ENCODE measurements around the gene CADM4. TPM values are rescaled to one million over a fixed set of nuclear protein-coding genes. Genes with fewer than 3 reads are reported as not detected.

CADM4 gene
- total and polyA plus RNA-seq, 9 donors, result 6.7 to 27.1 (median 12.6) TPM

DNA sequence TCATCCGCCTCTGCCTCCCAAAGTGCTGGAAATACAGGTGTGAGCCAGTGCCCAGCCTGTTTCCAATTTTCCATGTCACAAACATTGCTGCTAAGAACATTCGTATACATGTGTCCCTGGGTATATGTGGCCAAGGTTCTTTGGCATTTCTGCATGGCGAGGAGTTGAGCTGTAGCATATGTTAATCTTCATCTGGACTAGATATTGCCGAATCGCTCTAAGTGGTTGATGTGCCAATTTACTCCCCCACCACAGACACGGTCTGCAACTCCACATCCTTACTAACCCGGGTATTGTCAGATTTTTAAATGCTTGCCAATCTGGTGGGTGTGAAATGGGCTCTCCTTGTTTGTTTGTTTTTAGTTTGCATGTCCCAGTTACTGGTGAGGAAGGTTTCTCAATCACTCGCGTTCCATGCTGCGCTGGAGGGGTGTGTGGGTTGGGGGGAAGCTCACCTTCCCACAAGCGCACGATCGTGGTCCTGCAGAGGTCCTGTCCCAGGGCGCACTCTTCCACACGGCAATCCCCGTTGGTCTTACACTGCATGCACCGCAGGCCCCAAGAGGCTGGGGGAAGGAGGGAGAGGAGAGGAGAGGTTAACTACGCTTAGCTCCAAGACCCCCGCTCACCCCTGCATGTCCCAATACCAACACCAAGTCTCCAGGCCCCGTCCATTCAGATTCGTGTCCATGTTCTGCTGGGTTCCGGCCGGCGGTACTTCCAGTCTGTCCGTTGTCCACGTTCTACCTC is 27.7 kb upstream of the CADM4 start:
- Histone ChIP-seq H3K27ac (ENCODE audit: low read length) (peak overlapping the region; percentile 91), H3K9me3 (replicated peaks; ENCODE audit: control insufficient read depth, low read depth, low read length) (no peaks in the 10 kb centered on the region), H3K4me1 (ENCODE audit: control insufficient read depth, insufficient read depth, low read length) (peaks cover 22% of the 10 kb centered on the region), H3K36me3 (ENCODE audit: control insufficient read depth, insufficient read depth, low read length) (peaks cover 5% of the 10 kb centered on the region), H3K27me3 (ENCODE audit: control insufficient read depth, insufficient read depth, low read length) (peaks cover 32% of the 10 kb centered on the region), H3K4me3 (ENCODE audit: low read length) (peak overlapping the region; percentile 49)
- WGBS (ENCODE audit: insufficient coverage), result 37% methylated on average over 12 of the region's 26 CpGs
- DNase-seq, result peak; percentile 34

- DNase-seq, result peak; percentile 57
- Histone ChIP-seq H3K36me3 (ENCODE audit: control insufficient read depth, insufficient read depth, low read length) (peaks cover 5% of the 10 kb centered on the region), H3K4me3 (ENCODE audit: low read length) (no peak overlapping the region), H3K27ac (ENCODE audit: low read length) (no peak overlapping the region), H3K27me3 (ENCODE audit: control insufficient read depth, insufficient read depth, low read length) (peaks cover 14% of the 10 kb centered on the region), H3K4me1 (ENCODE audit: control insufficient read depth, insufficient read depth, low read length) (peaks cover 12% of the 10 kb centered on the region), H3K9me3 (replicated peaks; ENCODE audit: control insufficient read depth, low read depth, low read length) (no peaks in the 10 kb centered on the region)
- WGBS (ENCODE audit: insufficient coverage), result 90% methylated on average over 2 of the region's 7 CpGs
Observed at GRCh38 chr19:43664018-43664417, 24.4 kb upstream of the CADM4 start.

DNA sequence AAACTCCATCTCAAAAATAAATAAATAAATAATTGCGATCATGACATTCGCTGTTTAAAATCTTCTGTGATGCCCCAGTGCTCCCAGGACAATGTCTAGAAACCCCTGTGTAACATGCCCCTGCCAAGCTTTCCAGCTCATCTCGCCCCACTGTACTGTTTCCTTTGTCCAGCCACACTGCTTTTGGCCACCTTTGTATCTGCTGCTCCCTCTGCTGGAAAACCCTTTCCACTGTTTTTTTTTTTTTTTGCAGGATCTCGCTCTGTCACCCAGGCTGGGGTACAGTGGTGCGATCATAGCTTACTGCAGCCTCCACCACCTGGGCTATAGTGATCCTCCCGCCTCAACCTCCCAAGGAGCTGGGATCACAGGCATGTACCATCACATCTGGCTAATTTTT is 22.8 kb upstream of the CADM4 start:
- DNase-seq, result no peak
- Histone ChIP-seq H3K4me3 (ENCODE audit: low read length) (no peak overlapping the region), H3K27me3 (ENCODE audit: control insufficient read depth, insufficient read depth, low read length) (no peaks in the 10 kb centered on the region), H3K9me3 (replicated peaks; ENCODE audit: control insufficient read depth, low read depth, low read length) (peaks cover 2% of the 10 kb centered on the region), H3K27ac (ENCODE audit: low read length) (no peak overlapping the region), H3K4me1 (ENCODE audit: control insufficient read depth, insufficient read depth, low read length) (peaks cover 5% of the 10 kb centered on the region), H3K36me3 (ENCODE audit: control insufficient read depth, insufficient read depth, low read length) (peaks cover 5% of the 10 kb centered on the region)
- WGBS (ENCODE audit: insufficient coverage), result 100% methylated on average over 3 of the region's 6 CpGs

- 67% methylated on average over 5 of the region's 6 CpGs for WGBS (ENCODE audit: insufficient coverage)
- peaks cover 5% of the 10 kb centered on the region for H3K36me3 ChIP-seq (ENCODE audit: control insufficient read depth, insufficient read depth, low read length)
- DNase-seq, result peak; percentile 89
- no peaks in the 10 kb centered on the region for H3K4me1 ChIP-seq (ENCODE audit: control insufficient read depth, insufficient read depth, low read length)
- H3K4me3 ChIP-seq (ENCODE audit: low read length), result no peak overlapping the region
- H3K9me3 ChIP-seq (replicated peaks; ENCODE audit: control insufficient read depth, low read depth, low read length), result peaks cover 2% of the 10 kb centered on the region
- H3K27me3 ChIP-seq (ENCODE audit: control insufficient read depth, insufficient read depth, low read length), result no peaks in the 10 kb centered on the region
- H3K27ac ChIP-seq (ENCODE audit: low read length), result no peak overlapping the region
Observed at GRCh38 chr19:43660971-43661360, 21.3 kb upstream of the CADM4 start.

GRCh38 chr19:43660301-43660970 is 20.8 kb upstream of the CADM4 start:
- H3K27me3 ChIP-seq (ENCODE audit: control insufficient read depth, insufficient read depth, low read length), result no peaks in the 10 kb centered on the region
- no peaks in the 10 kb centered on the region for H3K4me1 ChIP-seq (ENCODE audit: control insufficient read depth, insufficient read depth, low read length)
- peaks cover 2% of the 10 kb centered on the region for H3K9me3 ChIP-seq (replicated peaks; ENCODE audit: control insufficient read depth, low read depth, low read length)
- WGBS (ENCODE audit: insufficient coverage), result 80% methylated on average over 4 of the region's 7 CpGs
- no peak overlapping the region for H3K4me3 ChIP-seq (ENCODE audit: low read length)
- H3K36me3 ChIP-seq (ENCODE audit: control insufficient read depth, insufficient read depth, low read length), result peaks cover 5% of the 10 kb centered on the region
- DNase-seq, result no peak
- H3K27ac ChIP-seq (ENCODE audit: low read length), result no peak overlapping the region

GRCh38 chr19:43658494-43658893 is 18.8 kb upstream of the CADM4 start:
- Histone ChIP-seq H3K9me3 (replicated peaks; ENCODE audit: control insufficient read depth, low read depth, low read length) (peaks cover 2% of the 10 kb centered on the region), H3K27ac (ENCODE audit: low read length) (no peak overlapping the region), H3K4me1 (ENCODE audit: control insufficient read depth, insufficient read depth, low read length) (no peaks in the 10 kb centered on the region), H3K27me3 (ENCODE audit: control insufficient read depth, insufficient read depth, low read length) (no peaks in the 10 kb centered on the region), H3K36me3 (ENCODE audit: control insufficient read depth, insufficient read depth, low read length) (no peaks in the 10 kb centered on the region), H3K4me3 (ENCODE audit: low read length) (no peak overlapping the region)
- no peak for DNase-seq
- WGBS (ENCODE audit: insufficient coverage), result 91% methylated on average over 8 of the region's 8 CpGs

- H3K36me3 ChIP-seq (ENCODE audit: control insufficient read depth, insufficient read depth, low read length), result no peaks in the 10 kb centered on the region
- WGBS (ENCODE audit: insufficient coverage), result no CpG with 5 or more reads among the region's 2 CpGs
- H3K4me3 ChIP-seq (ENCODE audit: low read length), result no peak overlapping the region
- peaks cover 2% of the 10 kb centered on the region for H3K9me3 ChIP-seq (replicated peaks; ENCODE audit: control insufficient read depth, low read depth, low read length)
- H3K27me3 ChIP-seq (ENCODE audit: control insufficient read depth, insufficient read depth, low read length), result no peaks in the 10 kb centered on the region
- DNase-seq, result no peak
- no peaks in the 10 kb centered on the region for H3K4me1 ChIP-seq (ENCODE audit: control insufficient read depth, insufficient read depth, low read length)
- H3K27ac ChIP-seq (ENCODE audit: low read length), result no peak overlapping the region
Observed at GRCh38 chr19:43658001-43658400, 18.4 kb upstream of the CADM4 start.

GRCh38 chr19:43656436-43656835 is 16.8 kb upstream of the CADM4 start:
- H3K9me3 ChIP-seq (replicated peaks; ENCODE audit: control insufficient read depth, low read depth, low read length), result peaks cover 2% of the 10 kb centered on the region
- 100% methylated on average over 1 of the region's 6 CpGs for WGBS (ENCODE audit: insufficient coverage)
- H3K4me3 ChIP-seq (ENCODE audit: low read length), result no peak overlapping the region
- H3K36me3 ChIP-seq (ENCODE audit: control insufficient read depth, insufficient read depth, low read length), result peaks cover 3% of the 10 kb centered on the region
- H3K4me1 ChIP-seq (ENCODE audit: control insufficient read depth, insufficient read depth, low read length), result peaks cover 3% of the 10 kb centered on the region
- H3K27me3 ChIP-seq (ENCODE audit: control insufficient read depth, insufficient read depth, low read length), result no peaks in the 10 kb centered on the region
- no peak overlapping the region for H3K27ac ChIP-seq (ENCODE audit: low read length)
- DNase-seq, result no peak

- H3K9me3 ChIP-seq (replicated peaks; ENCODE audit: control insufficient read depth, low read depth, low read length), result no peaks in the 10 kb centered on the region
- H3K4me3 ChIP-seq (ENCODE audit: low read length), result no peak overlapping the region
- no peak overlapping the region for H3K27ac ChIP-seq (ENCODE audit: low read length)
- H3K36me3 ChIP-seq (ENCODE audit: control insufficient read depth, insufficient read depth, low read length), result peaks cover 3% of the 10 kb centered on the region
- peaks cover 3% of the 10 kb centered on the region for H3K4me1 ChIP-seq (ENCODE audit: control insufficient read depth, insufficient read depth, low read length)
- 90% methylated on average over 2 of the region's 5 CpGs for WGBS (ENCODE audit: insufficient coverage)
- DNase-seq, result no peak
- H3K27me3 ChIP-seq (ENCODE audit: control insufficient read depth, insufficient read depth, low read length), result no peaks in the 10 kb centered on the region
Observed at GRCh38 chr19:43652546-43652874, 12.9 kb upstream of the CADM4 start.

DNA sequence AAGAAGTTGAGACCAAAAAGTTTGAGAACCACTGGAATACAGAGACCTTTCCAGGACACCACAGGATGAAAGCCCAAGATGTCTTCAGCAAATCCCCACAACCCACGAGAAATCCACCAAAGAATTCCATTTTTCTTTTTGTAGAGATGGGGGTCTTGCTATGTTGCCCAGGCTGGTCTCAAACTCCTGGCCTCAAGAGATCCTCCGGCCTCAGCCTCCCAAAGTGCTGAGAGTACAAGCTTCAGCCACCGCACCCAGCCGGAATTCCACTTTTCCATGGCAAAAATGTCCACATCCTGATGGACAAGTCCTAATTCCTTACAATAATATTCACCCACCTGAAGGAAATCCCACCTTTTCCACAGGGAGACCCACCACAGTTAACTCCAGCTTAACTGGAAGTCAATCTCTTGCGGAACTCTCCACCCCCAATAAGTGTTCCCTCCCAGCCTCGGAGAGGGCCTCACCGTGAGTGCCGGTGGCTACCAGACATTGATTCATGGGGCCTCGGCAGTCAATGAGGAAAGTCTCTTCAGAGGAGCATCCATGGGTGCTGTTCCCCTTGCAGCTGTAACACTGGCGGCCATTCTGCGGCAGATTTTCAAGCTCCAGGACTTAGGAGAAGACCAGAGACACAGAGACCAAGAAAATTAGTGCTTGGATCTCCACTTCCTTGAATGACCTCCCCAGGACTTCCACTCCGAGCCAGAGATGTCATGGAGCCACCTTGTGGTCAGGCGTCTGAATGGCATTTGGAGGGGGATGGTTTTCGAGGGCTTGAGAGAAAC is 12.3 kb upstream of the CADM4 start:
- H3K36me3 ChIP-seq (ENCODE audit: control insufficient read depth, insufficient read depth, low read length), result peaks cover 3% of the 10 kb centered on the region
- peaks cover 3% of the 10 kb centered on the region for H3K4me1 ChIP-seq (ENCODE audit: control insufficient read depth, insufficient read depth, low read length)
- H3K27me3 ChIP-seq (ENCODE audit: control insufficient read depth, insufficient read depth, low read length), result no peaks in the 10 kb centered on the region
- peak; percentile 76 for DNase-seq
- no peak overlapping the region for H3K27ac ChIP-seq (ENCODE audit: low read length)
- no peaks in the 10 kb centered on the region for H3K9me3 ChIP-seq (replicated peaks; ENCODE audit: control insufficient read depth, low read depth, low read length)
- 76% methylated on average over 10 of the region's 14 CpGs for WGBS (ENCODE audit: insufficient coverage)
- H3K4me3 ChIP-seq (ENCODE audit: low read length), result no peak overlapping the region

Measured in muscle of leg (tissue), 11 donors.